ENCODE measurements around the gene HMCN1.
"Not testable (repeated sequence)": the region's sequence is repeated elsewhere in the genome, so short reads cannot be mapped to it uniquely, and the experiment has no call there.

- TF ChIP-seq EZH2 (IDR thresholded peaks at IDR 0.05; ENCODE audit: borderline replicate concordance, insufficient read depth, low read length, poor library complexity, severe bottlenecking); EP300 (conservative IDR thresholded peaks at IDR 0.05; ENCODE audit: poor library complexity, severe bottlenecking); CTCF (IDR thresholded peaks at IDR 0.05; ENCODE audit: poor library complexity, severe bottlenecking); REST (IDR thresholded peaks at IDR 0.05; ENCODE audit: borderline replicate concordance): not testable (repeated sequence)
Observed at GRCh38 chr1:185783860-185784259, 49.7 kb downstream of the HMCN1 start.
